Medulla oblongata (tissue), 1 donor: ENCODE data around the gene ZIC4.

Experiments used
- DNase-seq: peaks from one replicate; pipeline ENCODE4 v3.0.0-alpha.2; 2015; ENCODE audit errors: extremely low spot score

The ZIC4 gene

DNA sequence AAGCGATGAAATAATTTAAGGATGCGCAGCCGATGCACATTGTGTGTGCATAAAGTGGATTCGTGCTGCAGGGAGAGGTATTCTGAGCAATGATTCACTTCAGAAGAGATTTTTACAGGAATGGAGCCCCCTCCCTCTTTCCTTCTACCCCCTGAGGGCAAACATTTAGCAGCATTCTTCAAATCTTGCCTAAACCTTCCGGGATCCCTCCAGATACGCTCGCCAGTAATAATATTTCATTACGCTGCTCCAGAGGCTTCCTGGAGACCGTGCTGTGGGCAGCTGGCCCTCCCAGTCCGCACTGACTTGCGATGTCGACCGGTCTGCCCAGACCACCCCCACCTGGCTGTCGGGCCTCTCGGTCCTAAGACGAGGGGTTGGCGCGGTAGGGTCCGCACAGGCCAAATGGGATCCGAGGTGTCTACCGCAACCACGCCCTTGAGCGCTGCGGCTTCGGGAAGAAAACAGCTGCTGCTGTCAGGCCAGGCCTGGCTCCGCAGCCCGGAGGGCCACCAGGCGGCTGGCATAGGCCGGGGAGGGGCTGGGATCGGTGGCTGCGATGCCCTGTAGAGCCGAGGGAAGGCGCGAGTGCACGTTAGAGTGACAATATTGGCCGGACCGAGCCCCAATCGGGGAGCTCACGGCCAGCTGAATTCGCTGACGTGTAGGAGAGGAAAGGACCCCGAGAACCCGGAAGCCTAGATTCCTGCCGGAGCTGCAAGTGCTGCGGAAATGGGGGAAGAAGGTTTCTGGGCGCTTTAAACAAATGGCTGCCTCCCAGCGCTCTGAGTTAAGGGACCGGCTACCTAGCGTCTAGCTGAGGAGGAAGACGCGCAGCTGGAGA lies 14.3 kb downstream of the ZIC4 start:
- peak; percentile 88 for DNase-seq

DNA sequence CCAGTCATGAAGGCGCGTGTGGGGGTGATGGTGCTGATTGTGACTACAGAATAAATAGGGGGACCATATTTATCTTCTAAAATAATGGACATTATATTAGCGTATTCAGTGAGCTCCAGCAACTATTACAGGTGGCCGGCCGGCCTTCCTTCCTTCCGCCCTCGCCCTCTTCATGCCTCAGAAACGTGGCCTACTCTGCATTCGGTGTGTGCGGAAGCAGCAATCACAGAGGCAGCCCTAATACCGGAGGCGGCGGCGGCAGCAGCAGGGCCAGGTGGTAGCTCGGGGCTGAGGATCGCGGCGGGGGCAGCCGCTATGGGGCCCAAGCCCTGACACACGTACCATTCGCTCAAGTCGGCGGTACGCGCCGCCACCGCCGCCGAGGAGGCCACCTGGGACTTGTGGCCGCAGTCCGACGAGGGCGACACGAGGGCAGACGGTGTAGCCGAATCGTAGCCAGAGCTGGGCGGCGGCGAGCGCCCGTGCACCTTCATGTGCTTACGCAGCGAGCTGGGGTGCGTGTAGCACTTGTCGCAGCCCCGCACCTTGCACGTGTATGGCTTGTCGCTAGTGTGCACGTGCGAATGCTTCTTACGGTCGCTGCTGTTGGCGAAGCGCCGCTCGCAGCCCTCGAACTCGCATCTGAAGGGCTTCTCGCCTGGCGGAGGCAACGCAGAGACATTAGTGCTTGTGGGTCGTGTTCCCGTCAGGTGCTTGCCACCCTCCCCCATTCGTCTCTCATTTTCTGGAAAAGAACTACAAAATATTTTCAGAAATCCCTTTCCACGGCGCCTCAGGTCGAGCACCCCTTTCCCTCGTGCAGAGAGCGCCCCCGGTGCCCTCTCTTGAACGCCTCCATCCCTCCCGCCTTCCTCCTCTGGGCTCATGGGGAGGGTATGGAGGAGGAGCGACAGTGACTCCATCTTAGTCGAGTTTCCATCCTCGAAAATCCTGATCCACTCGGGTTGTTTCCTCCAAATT lies 15.5 kb downstream of the ZIC4 start:
- peak; percentile 14 for DNase-seq

DNA sequence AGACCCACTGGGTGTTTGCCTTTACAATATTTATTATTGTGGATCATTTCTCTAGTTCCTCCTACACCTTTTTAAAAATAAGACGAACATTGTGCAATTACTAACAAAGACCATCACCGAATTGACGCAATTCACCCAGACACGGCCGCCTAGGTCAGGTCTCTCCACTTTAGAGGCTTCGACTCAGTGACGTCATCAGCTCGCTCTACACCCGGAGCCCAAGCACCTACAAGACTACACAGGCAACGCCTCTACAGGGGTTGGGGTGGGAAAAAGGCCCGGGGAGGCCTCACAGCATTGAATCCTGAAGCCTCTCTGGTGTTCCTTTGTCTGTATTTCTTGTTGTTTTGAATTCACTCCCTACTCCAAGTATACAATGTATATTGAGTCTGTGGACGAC lies 16.6 kb downstream of the ZIC4 start:
- peak; percentile 11 for DNase-seq

DNA sequence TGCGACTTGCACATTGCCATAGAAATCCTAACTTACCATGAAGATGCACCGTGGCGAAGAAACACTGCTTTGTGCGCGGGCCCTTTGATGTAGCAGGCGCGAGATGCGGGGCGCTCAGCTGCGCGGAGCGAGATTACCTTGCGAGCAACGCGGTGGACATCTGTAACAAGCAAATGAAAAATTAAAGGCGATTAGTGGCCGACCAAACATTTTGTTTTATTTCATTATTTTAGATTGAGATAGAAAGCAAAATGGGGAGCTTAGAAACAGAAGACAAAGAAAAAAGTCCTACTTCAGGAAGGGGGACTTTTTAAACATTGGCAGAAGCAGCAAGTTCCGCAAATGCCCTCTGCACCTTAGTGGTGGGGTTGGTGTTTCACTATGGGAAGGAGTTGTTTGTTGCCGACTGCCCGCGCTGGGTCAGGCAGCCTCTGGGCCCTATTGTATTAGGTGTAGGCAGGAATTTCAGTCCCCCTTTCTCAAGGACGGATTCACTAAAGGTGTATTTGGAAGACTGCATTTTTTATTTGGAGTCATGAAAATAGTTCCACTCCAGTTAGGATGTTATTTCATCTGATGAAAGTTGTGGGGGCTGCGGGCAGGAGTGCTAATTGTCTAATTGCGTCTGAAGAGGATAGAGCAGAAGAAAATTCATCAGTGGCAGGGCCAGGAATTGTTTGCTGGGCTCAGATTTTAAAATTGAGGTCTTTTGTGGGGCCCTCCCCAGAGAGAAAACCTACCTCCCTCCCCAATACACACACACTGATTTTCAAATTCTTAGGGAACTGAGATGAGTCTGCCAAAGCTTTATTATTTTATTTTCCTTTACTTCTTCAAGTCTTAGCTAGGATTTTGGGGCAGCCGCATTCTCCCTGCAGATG lies 17.4 kb downstream of the ZIC4 start:
- DNase-seq, result no peak

DNA sequence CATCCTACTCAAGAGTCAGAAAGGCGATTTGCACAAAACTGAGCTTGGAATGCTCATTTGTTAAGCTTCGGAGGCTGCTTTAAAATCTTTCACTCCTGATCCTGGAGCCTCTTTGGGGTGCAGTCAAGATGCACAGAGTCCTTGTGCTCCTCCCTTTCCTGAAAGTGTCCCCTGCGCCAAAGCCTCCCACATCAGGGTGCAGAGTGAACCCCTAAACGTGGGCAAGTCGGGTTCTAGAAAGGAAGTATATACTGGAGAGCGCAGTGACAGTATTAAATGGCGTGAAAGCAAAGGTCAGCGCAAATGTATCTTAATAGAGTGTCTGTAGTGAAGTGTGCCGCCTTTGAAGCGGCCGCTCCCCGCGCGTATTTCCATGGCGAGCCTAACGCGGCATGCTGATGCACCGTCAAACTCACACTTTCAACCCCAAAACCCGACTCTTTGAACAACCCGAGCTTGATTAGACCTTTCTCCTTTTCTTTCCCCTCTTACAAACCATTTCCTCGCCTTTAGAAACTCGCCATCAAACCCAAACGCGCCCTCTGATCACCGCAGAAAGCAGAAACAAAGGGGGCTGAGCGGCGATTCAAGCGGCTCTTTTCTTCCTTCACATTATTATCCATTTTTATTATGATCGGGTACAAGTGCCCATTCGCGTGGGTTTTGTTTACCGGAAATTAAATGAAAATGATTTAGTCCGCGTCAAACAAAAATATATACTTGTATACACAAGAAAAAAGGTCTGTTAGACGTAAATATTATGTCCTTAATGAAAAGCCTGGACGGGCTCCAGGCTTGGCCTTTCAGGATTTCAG lies 18.3 kb downstream of the ZIC4 start:
- no peak for DNase-seq

DNA sequence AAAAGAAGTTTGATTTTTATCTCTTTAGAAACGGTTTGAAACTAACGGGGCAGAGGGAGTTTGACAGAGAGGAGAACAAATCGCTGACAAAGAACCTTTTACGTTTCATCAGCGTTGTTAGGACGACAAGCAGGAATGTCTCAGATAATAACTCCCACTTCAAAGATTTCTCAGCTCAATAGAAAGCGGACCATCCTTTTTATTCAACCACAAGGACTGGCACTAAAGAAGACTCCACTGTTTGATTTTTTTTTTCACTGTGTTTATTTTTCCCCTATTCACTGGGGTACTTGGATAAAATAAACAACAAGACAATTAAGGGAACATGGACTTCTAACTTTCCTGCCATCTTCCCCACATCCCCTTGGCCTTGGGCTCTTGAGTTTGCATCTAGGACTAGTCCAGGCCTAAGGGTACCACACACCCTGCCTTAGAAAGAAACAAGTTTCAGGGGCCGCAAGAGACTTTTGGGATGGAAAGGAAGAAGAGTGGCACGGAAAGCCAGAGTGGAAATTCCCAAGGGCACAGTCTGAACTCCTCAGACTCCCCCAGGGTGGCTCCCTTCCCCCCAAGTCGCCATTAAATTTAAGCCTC lies 19.0 kb downstream of the ZIC4 start:
- DNase-seq, result no peak

DNA sequence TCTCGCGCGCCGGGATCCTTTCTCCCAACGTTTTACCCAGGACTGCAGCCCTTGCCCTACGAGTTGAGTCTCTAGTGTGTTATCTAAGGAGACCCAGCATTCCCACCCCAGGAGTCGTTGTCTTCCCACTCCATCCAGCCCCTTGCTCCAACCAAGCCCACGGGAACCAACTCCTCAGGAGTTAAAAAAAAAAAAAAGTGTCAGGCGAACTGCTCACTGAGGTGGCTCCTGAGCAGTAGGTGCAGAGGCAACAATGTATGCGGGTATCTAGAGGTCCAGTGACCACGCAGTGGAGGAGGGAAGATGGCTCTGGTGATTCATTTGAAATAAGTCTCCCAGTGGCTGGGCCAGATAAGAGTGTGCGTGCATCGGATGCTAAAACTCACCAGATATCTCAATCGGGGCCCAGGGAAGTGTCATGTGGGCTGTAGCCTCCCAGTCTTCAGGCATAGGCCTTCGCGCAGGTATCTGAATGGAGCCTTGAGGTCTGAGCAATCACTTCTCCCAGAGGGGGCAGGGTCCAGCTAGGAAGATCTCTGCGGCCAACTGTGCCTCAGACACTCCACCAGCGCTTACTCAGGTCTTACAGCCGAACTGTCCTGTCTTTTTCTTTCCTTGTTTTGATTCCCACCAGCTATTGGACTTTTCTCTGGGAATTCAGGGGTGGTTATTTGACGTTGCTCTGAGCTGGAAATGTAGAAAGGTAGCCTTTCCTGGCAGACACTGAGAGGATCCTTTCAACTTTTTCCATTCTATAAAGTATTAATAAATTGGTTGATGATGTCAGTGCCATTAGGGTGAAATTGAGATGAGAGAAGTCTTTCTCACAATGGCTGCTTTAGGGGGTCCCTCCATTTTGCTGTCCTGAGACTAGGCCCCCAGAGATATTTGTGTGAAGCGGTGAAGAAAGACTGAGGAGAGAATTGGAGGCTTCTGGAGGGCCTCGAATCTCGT lies 21.0 kb downstream of the ZIC4 start:
- no peak for DNase-seq

DNA sequence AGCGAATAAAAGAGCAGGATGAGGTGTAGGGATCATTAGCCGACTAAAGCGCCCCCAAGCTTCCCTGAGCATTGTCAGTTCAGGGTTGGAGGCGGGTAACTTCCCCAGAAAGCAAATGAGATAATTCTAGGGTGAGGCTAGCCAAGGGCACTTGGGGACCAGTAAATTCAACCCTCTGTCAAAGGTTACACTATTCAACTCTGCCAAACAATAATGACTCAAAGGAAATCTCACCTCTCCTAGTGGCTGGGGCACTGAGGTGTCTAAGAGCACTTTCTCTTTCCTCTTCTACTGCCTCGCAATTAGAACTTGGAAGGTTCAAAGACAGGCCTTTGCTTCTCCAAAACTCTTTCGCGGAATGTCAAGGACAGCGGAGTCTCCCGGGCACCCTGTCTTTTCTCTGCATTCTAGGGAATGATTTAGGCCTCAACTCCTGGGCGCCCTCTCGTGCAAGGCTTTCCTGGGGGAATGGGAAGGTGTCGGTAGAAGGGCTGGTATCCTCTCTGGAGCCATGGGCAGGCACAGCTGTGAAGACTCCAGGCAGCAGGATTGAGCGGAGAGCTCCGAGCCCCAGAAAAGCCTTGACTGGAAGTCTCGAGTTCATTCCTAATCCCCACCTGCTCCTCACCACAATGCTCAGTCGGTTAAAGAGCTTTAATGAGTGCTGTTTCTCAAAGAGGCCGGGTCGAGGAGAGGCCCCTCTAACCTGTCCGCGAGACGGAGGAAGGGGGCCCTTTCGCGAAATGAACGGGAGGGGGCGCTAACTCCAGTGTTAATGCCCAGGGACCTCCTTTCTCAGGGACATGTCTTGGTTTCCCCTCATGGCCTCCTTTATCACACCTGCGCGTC lies 21.9 kb downstream of the ZIC4 start:
- DNase-seq, result no peak

DNA sequence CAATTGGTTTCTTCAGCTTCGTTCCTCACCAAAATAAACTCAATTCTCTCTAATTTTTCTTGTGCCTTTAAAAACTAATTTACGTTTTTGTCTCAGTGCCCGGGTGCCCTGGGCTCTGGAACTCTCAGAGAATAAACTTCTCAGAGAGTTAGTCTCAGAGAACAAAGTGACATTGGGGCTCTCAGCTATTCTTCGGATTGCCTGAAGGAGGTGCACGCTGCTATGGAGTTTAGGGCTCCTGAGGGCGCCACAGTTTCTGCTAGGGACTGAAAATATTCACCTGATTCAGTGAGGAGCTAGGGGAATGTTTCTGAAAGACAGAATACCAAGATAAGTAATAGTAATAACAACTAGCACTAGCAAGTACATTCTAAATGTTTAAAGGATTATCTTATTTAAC lies 22.7 kb downstream of the ZIC4 start:
- no peak for DNase-seq

DNA sequence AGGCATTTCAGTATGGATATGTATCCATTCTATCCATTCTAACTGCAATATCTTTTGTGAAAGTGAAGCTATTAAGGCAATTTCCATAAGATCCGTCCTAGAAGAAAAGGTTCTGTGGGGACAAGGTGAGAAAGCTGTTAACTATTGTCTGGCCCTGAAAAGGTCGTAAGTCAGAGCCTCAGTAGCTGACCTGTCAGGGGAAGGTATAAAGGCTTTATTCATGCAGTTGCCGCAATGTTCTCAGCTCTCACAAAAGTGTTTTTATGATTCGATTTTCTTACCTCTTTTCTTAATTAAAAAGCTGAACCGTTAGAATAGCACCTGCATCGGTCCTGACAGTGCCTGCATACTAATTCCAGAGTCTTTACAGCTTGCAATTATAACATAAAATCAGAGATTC lies 24.7 kb downstream of the ZIC4 start:
- no peak for DNase-seq

DNA sequence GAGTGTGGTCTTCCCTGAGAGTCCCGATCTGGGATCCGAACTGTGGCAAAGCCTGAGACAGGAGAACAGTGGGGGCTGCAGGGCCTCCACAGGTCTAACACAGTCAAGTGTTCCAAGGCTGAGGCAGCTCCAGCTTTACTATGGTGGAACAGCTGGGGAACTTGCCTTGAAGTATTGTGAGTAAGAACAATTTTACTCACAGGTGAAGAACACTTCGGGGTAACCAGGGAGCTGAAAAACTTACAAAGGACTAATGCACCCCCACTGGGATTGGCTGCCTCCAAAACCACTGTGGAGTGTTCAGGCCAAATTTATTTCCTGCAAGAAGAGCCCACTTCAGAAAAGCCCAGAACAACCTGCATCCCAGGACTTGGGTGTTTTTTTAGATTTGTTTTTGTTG lies 25.4 kb downstream of the ZIC4 start:
- DNase-seq, result no peak

DNA sequence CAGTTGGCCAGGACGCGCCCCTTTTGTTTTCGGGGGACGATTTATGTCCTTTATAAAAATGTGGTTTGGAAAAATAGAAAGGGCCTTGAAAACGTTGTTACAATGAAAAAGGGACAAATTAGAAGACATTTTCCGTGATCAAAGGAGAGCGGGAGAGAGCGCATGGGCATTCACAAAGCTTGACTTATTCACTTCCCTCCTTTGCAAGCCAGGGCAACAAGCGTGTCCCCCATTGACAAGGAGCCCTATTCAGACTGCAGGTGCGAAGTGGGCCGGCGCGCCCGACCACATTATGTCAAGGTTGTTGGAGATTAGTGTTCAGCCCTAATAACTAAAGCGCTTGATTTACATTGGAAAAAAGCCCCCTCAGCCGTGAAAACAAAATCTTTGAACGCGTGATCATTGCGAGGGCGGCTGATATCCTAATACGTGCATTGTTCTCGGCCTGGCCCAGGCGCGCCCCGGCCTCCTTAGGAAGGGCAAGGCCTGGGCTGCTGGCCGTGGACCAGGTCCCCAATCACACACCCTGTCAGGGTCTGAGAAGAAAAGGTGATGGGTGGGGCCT lies 25.9 kb downstream of the ZIC4 start:
- no peak for DNase-seq

DNA sequence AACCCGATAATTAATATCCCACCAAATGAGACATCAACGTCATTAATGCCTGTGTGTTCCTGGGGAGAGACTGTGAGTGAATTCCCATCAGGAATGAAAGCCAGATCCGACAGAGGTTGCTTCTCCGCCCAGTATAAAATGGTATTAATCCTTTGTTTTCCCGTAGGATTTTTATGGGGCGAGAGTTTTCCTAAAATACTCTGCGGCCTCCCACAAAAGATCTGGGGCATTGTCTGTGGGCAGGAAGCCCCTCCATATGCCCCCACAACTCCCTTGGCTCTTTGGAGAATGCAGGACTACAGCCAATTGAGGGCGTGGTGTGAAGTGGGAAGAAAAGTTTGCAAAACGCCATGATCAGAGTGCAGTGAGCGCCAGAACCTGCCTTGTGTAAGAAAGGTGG lies 26.7 kb downstream of the ZIC4 start:
- no peak for DNase-seq

DNA sequence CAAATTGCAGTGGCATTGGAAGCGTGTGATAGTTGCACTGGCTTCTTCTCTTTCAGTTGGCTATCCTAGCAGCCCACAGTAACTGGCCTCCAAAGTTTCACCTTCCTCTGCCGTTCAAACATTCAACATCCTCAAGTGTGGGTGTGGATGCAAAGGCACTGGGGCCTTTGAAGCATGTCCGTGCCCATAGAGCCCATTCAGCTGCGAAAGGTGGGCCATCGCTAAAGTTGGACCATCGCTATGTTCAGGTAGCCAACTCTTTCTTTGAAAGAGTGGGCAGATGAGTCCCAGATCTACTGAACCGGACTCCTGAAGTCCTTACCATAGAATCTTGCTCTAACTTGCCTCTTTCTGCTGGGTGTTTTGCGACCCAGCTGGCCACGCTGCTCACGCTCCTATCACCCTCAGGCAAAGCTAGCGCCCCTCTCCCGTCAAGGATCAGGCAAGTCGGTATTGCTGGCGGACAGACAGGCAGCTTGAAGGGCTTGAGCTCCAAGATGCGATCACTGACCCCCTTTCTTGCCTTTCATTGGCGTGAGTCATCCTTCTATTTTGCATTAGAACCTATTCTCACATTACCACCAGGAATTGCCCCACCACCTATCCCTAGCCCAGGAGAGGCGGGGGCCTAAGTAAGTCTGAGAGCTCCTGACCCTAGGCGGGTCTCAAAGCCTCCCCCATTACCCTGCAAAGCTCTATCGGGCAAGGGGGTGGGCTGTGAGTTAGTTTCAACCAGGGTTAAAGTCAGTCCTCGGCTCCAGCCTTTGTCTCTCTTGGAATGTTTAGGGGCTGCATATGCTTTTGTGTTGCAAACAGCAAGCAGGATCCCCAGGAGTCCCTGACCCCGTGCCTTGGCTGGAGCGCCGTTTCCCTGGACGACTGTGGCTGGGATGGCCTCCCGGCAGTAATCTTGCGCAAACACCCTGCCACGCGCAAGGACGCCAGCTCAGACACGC lies 28.7 kb downstream of the ZIC4 start:
- peak; percentile 46 for DNase-seq

DNA sequence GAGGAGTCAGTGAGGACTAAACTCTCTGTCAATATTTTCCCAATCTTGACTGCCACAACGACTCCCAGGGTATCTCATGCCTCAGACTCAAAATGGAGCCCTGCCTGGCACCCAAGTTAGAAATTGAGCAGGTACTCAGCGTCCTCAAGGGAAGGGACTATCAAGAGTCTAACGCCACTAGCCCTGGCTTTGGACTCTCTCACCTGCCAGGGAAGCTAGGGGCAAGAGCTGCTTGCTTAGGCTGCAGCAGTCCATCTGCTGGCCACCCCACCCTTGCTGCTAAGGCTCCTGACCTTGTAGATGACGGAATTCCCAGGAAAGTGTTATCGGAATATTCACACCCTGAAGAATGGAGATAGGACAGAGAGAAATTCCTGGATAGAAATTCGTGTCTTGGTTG lies 33.0 kb downstream of the ZIC4 start:
- DNase-seq, result no peak

DNA sequence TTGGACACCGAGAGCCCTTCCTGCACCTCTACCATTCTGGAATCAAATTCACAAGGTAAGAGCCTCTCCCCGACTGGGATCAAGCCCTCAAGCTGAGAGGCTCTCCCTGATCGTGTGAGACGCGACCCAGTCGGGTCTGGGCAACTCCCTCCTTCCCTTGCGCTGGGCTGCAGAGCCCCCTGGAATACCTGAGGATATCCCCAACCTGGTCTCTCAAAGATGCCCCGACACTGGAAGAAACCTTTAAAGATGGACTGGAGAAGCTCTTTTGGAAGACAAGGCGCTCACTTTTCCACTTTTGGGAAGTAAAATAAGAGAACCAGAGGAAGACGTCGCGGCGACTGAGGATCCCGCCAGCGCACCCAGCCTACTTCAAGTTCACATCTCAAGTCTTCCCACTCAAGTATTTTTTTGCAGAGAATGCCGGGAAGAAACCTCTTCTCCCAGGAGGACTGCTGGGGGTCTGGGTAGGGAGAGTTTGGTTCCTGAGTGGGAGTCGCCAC lies 33.8 kb downstream of the ZIC4 start:
- no peak for DNase-seq
